ENCODE data around the gene YWHAQ. TPM values are rescaled to one million over a fixed set of nuclear protein-coding genes. Genes with fewer than 3 reads are reported as not detected.

The YWHAQ gene
- total RNA-seq, 4 donors from 2014 or later, result 141 to 442 (median 227) TPM

GRCh38 chr2:9648821-9649220 lies 18.0 kb upstream of the YWHAQ start:
- H3K4me3 ChIP-seq, result no peak overlapping the region
- intact Hi-C loops (cut with DNase I), result no loop called here

GRCh38 chr2:9647884-9648283 lies 17.1 kb upstream of the YWHAQ start:
- no peak overlapping the region for H3K27ac ChIP-seq
- peaks cover 0 to 26% (median 0%) of the 10 kb centered on the region in 4 donors for H3K27me3 ChIP-seq
- no peaks in the 10 kb centered on the region for H3K9me3 ChIP-seq
- 62 to 67% methylated on average over 2 to 4 of the region's 6 CpGs for WGBS, 2 donors
- no peak for TF ChIP-seq POLR2A (IDR thresholded peaks at IDR 0.05)
- TF ChIP-seq, protein P1, sequence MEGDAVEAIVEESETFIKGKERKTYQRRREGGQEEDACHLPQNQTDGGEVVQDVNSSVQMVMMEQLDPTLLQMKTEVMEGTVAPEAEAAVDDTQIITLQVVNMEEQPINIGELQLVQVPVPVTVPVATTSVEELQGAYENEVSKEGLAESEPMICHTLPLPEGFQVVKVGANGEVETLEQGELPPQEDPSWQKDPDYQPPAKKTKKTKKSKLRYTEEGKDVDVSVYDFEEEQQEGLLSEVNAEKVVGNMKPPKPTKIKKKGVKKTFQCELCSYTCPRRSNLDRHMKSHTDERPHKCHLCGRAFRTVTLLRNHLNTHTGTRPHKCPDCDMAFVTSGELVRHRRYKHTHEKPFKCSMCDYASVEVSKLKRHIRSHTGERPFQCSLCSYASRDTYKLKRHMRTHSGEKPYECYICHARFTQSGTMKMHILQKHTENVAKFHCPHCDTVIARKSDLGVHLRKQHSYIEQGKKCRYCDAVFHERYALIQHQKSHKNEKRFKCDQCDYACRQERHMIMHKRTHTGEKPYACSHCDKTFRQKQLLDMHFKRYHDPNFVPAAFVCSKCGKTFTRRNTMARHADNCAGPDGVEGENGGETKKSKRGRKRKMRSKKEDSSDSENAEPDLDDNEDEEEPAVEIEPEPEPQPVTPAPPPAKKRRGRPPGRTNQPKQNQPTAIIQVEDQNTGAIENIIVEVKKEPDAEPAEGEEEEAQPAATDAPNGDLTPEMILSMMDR (IDR thresholded peaks at IDR 0.05), result no peak
- peaks cover 0 to 17% (median 4%) of the 10 kb centered on the region in 3 donors for H3K4me1 ChIP-seq
- no peak for DNase-seq
- no peak overlapping the region for H3K4me3 ChIP-seq
- H3K36me3 ChIP-seq, result no peaks in the 10 kb centered on the region
- intact Hi-C loops (cut with DNase I), result no loop called here

More at GRCh38 chr2:9648821-9649220, 18.0 kb upstream of the YWHAQ start:
- 85 to 94% methylated on average over 6 to 9 of the region's 10 CpGs for WGBS, 2 donors
- H3K36me3 ChIP-seq, result no peaks in the 10 kb centered on the region
- no peak for DNase-seq
- H3K4me1 ChIP-seq, result peaks cover 0 to 17% (median 4%) of the 10 kb centered on the region in 3 donors
- no peak for TF ChIP-seq POLR2A (IDR thresholded peaks at IDR 0.05)
- TF ChIP-seq, protein P1 (IDR thresholded peaks at IDR 0.05), result no peak
- no peak overlapping the region for H3K27ac ChIP-seq
- H3K9me3 ChIP-seq, result no peaks in the 10 kb centered on the region
- peaks cover 0 to 26% (median 0%) of the 10 kb centered on the region in 4 donors for H3K27me3 ChIP-seq

GRCh38 chr2:9646196-9647030 lies 15.6 kb upstream of the YWHAQ start:
- intact Hi-C loops (cut with DNase I), result no loop called here
- TF ChIP-seq POLR2A (IDR thresholded peaks at IDR 0.05), result no peak
- TF ChIP-seq, protein P1 (IDR thresholded peaks at IDR 0.05), result no peak
- Histone ChIP-seq H3K36me3 (no peaks in the 10 kb centered on the region), H3K4me1 (peaks cover 0 to 17% (median 4%) of the 10 kb centered on the region in 3 donors), H3K4me3 (no peak overlapping the region), H3K9me3 (no peaks in the 10 kb centered on the region), H3K27me3 (peaks cover 0 to 26% (median 0%) of the 10 kb centered on the region in 4 donors), H3K27ac (no peak overlapping the region)
- 83 to 88% methylated on average over 9 to 16 of the region's 17 CpGs for WGBS, 2 donors
- DNase-seq, result no peak

- Histone ChIP-seq H3K27me3 (peaks cover 0 to 20% (median 0%) of the 10 kb centered on the region in 4 donors), H3K36me3 (no peaks in the 10 kb centered on the region), H3K9me3 (no peaks in the 10 kb centered on the region), H3K27ac (peak overlapping the region in 1 of 4 donors; percentile 14), H3K4me3 (no peak overlapping the region), H3K4me1 (peaks cover 0 to 27% (median 4%) of the 10 kb centered on the region in 3 donors)
- no peak for TF ChIP-seq POLR2A (IDR thresholded peaks at IDR 0.05)
- TF ChIP-seq, protein P1 (IDR thresholded peaks at IDR 0.05), result no peak
- intact Hi-C loops (cut with DNase I), result no loop called here
- DNase-seq, result no peak
- 56 to 63% methylated on average over 9 of the region's 9 CpGs for WGBS, 2 donors
Observed at GRCh38 chr2:9644603-9645002, 13.8 kb upstream of the YWHAQ start.

GRCh38 chr2:9644021-9644420 lies 13.2 kb upstream of the YWHAQ start:
- Histone ChIP-seq H3K27ac (no peak overlapping the region), H3K27me3 (peaks cover 0 to 16% (median 0%) of the 10 kb centered on the region in 4 donors), H3K4me1 (peaks cover 0 to 32% (median 4%) of the 10 kb centered on the region in 3 donors), H3K4me3 (no peak overlapping the region), H3K36me3 (no peaks in the 10 kb centered on the region), H3K9me3 (no peaks in the 10 kb centered on the region)
- 77 to 95% methylated on average over 7 of the region's 7 CpGs for WGBS, 2 donors
- TF ChIP-seq, protein P1 (IDR thresholded peaks at IDR 0.05), result no peak
- TF ChIP-seq POLR2A (IDR thresholded peaks at IDR 0.05), result no peak
- no peak for DNase-seq
- intact Hi-C loops (cut with DNase I), result no loop called here

All from esophagus squamous epithelium (tissue), 5 donors.